Measurements from ENCODE around the gene PCSK2. TPM values are rescaled to one million over a fixed set of nuclear protein-coding genes. Genes with fewer than 3 reads are reported as not detected.

PCSK2 gene
- total and polyA plus RNA-seq, 2 of the 8 experiments (the other 6 are each of a cell fraction or from before 2014, with no cell fraction given): 1.9 to 4.2 TPM

DNA sequence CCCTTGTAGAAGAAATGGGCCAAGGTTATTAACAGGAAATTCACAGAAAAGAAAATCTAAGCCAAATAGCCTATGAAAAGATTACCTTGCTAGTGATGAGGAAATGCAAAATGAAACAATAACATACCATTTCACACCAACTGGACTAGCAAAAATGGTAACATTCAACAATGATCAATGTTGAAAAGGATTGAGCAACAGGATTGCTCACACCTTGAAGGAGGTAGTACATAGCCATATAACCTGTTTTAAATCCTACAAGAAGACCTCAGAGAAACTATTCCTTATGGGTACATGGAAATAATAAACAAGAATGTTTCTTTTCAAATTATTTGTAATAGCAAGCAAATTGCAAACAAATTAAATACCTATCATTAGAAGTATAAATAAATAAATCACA lies 196.9 kb downstream of the PCSK2 start:
- H4K8ac ChIP-seq (ENCODE audit: extremely low read depth, insufficient read depth, low read length): no peak overlapping the region
- H2BK5ac ChIP-seq (ENCODE audit: low read depth, low read length): no peak overlapping the region
- no peak overlapping the region for H2BK15ac ChIP-seq (ENCODE audit: low read length)
- H2BK20ac ChIP-seq (ENCODE audit: low read length): no peak overlapping the region
- no peak overlapping the region for H2BK120ac ChIP-seq (replicated peaks; ENCODE audit: low read depth, low read length)
- no peak overlapping the region for H3K9ac ChIP-seq (replicated peaks in 1 of 4; ENCODE audit: extremely low read depth in 1 of 4, low read depth in 3 of 4, low read length in 3 of 4)
- H3K9me3 ChIP-seq (ENCODE audit: insufficient read depth in 2 of 2, low read depth in 1 of 2, low read length in 1 of 2): no peaks in the 10 kb centered on the region; a peak in 1 of 4 replicates
- H3K23me2 ChIP-seq (ENCODE audit: low read depth, low read length): no peaks in the 10 kb centered on the region
- no peak overlapping the region for H3K23ac ChIP-seq (ENCODE audit: insufficient read length)
- no peak overlapping the region for H3K56ac ChIP-seq (replicated peaks; ENCODE audit: insufficient read length, low read depth, low read length)
- CTCF ChIA-PET (ENCODE audit: partially characterized antibody): interaction anchor here (1.0 kb wide), 2 partner anchors 10 to 15 kb away, joined by 3 read pairs; no protein-coding TSS in a partner anchor
- no peaks in the 10 kb centered on the region for H4K20me1 ChIP-seq (replicated peaks in 1 of 2; ENCODE audit: control insufficient read depth in 1 of 2, insufficient read depth in 2 of 2, low read length in 2 of 2)
- H4K5ac ChIP-seq (ENCODE audit: insufficient read length, low read depth, low read length): no peak overlapping the region
- H3K27me3 ChIP-seq (replicated peaks in 1 of 4; ENCODE audit: control insufficient read depth in 3 of 4, extremely low read depth in 1 of 4, insufficient read depth in 3 of 4, low read length in 3 of 4): no peaks in the 10 kb centered on the region
- H3K79me1 ChIP-seq (ENCODE audit: low read depth, low read length): no peaks in the 10 kb centered on the region
- no peak overlapping the region for H3K4me2 ChIP-seq (ENCODE audit: insufficient read depth in 1 of 2, low read depth in 2 of 2, low read length in 2 of 2)
- H2BK12ac ChIP-seq (ENCODE audit: low read depth, low read length): no peak overlapping the region
- H3K18ac ChIP-seq (ENCODE audit: extremely low read depth, low read length): no peak overlapping the region
- no peak overlapping the region for H3K14ac ChIP-seq (ENCODE audit: insufficient read length)
- H3K27ac ChIP-seq (ENCODE audit: low read depth, low read length): no peak overlapping the region
- H4K91ac ChIP-seq (replicated peaks; ENCODE audit: insufficient read length, low read length): no peak overlapping the region
- no peaks in the 10 kb centered on the region for H3K79me2 ChIP-seq (ENCODE audit: control insufficient read depth in 1 of 2, insufficient read depth in 2 of 2, low read length in 2 of 2)
- POLR2A ChIA-PET (ENCODE audit: partially characterized antibody): no interaction called here
- no peak overlapping the region for H2AK5ac ChIP-seq (ENCODE audit: low read depth, low read length)
- no peak overlapping the region for H2AFZ ChIP-seq (ENCODE audit: low read length)
- DNase-seq (ENCODE audit: low read depth in 1 of 2, low spot score in 2 of 2) (no peak), FAIRE-seq (no peak)
- H3K4ac ChIP-seq (replicated peaks; ENCODE audit: insufficient read length, low read depth, low read length): no peak overlapping the region
- peaks cover 0 to 3% (median 0%) of the 10 kb centered on the region in 4 experiments; a peak in 1 of 7 replicates for H3K4me1 ChIP-seq (replicated peaks in 1 of 4; ENCODE audit: control insufficient read depth in 3 of 4, insufficient read depth in 4 of 4, low read length in 3 of 4)
- H3K4me3 ChIP-seq (ENCODE audit: extremely low read depth in 1 of 4, insufficient read depth in 2 of 4, low read depth in 3 of 4, low read length in 4 of 4): no peak overlapping the region
- H3K36me3 ChIP-seq (ENCODE audit: control insufficient read depth in 2 of 4, insufficient read depth in 4 of 4, low read length in 3 of 4): no peaks in the 10 kb centered on the region
- TF ChIP-seq, protein P1, sequence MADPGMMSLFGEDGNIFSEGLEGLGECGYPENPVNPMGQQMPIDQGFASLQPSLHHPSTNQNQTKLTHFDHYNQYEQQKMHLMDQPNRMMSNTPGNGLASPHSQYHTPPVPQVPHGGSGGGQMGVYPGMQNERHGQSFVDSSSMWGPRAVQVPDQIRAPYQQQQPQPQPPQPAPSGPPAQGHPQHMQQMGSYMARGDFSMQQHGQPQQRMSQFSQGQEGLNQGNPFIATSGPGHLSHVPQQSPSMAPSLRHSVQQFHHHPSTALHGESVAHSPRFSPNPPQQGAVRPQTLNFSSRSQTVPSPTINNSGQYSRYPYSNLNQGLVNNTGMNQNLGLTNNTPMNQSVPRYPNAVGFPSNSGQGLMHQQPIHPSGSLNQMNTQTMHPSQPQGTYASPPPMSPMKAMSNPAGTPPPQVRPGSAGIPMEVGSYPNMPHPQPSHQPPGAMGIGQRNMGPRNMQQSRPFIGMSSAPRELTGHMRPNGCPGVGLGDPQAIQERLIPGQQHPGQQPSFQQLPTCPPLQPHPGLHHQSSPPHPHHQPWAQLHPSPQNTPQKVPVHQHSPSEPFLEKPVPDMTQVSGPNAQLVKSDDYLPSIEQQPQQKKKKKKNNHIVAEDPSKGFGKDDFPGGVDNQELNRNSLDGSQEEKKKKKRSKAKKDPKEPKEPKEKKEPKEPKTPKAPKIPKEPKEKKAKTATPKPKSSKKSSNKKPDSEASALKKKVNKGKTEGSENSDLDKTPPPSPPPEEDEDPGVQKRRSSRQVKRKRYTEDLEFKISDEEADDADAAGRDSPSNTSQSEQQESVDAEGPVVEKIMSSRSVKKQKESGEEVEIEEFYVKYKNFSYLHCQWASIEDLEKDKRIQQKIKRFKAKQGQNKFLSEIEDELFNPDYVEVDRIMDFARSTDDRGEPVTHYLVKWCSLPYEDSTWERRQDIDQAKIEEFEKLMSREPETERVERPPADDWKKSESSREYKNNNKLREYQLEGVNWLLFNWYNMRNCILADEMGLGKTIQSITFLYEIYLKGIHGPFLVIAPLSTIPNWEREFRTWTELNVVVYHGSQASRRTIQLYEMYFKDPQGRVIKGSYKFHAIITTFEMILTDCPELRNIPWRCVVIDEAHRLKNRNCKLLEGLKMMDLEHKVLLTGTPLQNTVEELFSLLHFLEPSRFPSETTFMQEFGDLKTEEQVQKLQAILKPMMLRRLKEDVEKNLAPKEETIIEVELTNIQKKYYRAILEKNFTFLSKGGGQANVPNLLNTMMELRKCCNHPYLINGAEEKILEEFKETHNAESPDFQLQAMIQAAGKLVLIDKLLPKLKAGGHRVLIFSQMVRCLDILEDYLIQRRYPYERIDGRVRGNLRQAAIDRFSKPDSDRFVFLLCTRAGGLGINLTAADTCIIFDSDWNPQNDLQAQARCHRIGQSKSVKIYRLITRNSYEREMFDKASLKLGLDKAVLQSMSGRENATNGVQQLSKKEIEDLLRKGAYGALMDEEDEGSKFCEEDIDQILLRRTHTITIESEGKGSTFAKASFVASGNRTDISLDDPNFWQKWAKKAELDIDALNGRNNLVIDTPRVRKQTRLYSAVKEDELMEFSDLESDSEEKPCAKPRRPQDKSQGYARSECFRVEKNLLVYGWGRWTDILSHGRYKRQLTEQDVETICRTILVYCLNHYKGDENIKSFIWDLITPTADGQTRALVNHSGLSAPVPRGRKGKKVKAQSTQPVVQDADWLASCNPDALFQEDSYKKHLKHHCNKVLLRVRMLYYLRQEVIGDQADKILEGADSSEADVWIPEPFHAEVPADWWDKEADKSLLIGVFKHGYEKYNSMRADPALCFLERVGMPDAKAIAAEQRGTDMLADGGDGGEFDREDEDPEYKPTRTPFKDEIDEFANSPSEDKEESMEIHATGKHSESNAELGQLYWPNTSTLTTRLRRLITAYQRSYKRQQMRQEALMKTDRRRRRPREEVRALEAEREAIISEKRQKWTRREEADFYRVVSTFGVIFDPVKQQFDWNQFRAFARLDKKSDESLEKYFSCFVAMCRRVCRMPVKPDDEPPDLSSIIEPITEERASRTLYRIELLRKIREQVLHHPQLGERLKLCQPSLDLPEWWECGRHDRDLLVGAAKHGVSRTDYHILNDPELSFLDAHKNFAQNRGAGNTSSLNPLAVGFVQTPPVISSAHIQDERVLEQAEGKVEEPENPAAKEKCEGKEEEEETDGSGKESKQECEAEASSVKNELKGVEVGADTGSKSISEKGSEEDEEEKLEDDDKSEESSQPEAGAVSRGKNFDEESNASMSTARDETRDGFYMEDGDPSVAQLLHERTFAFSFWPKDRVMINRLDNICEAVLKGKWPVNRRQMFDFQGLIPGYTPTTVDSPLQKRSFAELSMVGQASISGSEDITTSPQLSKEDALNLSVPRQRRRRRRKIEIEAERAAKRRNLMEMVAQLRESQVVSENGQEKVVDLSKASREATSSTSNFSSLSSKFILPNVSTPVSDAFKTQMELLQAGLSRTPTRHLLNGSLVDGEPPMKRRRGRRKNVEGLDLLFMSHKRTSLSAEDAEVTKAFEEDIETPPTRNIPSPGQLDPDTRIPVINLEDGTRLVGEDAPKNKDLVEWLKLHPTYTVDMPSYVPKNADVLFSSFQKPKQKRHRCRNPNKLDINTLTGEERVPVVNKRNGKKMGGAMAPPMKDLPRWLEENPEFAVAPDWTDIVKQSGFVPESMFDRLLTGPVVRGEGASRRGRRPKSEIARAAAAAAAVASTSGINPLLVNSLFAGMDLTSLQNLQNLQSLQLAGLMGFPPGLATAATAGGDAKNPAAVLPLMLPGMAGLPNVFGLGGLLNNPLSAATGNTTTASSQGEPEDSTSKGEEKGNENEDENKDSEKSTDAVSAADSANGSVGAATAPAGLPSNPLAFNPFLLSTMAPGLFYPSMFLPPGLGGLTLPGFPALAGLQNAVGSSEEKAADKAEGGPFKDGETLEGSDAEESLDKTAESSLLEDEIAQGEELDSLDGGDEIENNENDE (IDR thresholded peaks at IDR 0.05; ENCODE audit: insufficient replicate concordance, low read length): no peak

Data from H1 (cell line).